Measurements from ENCODE around the gene PPP6R2. TPM values are rescaled to one million over a fixed set of nuclear protein-coding genes. Genes with fewer than 3 reads are reported as not detected.

PPP6R2 gene
- total and polyA plus RNA-seq, 8 donors, result 24.4 to 243 (median 62.3) TPM

DNA sequence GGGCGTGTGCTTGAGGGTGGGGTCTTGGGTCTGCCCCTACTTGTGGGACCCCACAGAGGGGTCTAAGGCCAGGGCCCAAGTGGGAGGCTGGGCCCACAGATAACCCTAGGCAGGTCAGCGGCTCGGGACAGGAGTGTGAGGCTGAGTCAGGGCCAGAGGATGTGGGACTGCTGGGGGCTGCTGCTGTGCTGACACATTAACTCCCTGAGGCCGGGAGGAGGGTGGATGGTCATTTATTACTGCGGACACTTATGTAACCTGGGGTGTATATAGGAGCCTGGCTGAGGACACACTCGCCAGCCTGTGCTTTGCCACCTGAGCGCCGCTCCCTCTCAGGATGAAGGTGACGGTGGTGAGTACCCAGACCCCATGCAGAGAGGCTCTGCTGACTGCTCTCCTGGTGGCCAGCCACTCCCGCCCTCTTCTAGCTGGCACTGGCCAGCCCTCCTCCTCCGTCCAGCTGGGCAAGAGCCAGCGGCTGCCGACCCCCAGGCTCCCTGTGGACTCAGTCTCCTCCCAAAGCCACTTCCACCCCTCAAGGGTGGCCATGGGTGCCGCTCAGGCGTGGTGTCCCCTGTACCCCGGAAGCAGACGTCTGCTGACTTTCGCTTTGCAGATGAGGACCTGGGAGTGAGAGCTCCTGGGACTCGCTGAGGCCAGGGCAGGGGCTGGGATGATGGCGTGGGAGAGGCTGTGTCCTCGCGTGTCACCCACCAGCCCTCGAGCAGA, 143.6 kb downstream of the PPP6R2 start, which contains the start of gene MIOX:
Gene MIOX (plus strand): TSS at position 299 of the 729 bp plus-strand sequence. CDS start 39 bp downstream, at position 338.
- no peak for TF ChIP-seq POLR2AphosphoS5 (IDR thresholded peaks at IDR 0.05)
- Histone ChIP-seq H3K4me1 (peaks cover 16 to 43% (median 37%) of the 10 kb centered on the region in 4 donors), H3K27ac (peak within 1 kb of the TSS in 1 of 5 donors; percentile 12), H3K27me3 (peaks cover 2 to 72% (median 13%) of the 10 kb centered on the region in 3 donors), H3K36me3 (no peaks in the 10 kb centered on the region), H3K4me3 (no peak within 1 kb of the TSS), H3K9me3 (no peaks in the 10 kb centered on the region)
- intact Hi-C loops (cut with DNase I; ENCODE audit: low total_unique reads), result no loop called here
- DNase-seq, result no peak
- 56 to 76% (median 62%) methylated on average over 17 to 23 of the region's 23 CpGs for WGBS, 5 donors

DNA sequence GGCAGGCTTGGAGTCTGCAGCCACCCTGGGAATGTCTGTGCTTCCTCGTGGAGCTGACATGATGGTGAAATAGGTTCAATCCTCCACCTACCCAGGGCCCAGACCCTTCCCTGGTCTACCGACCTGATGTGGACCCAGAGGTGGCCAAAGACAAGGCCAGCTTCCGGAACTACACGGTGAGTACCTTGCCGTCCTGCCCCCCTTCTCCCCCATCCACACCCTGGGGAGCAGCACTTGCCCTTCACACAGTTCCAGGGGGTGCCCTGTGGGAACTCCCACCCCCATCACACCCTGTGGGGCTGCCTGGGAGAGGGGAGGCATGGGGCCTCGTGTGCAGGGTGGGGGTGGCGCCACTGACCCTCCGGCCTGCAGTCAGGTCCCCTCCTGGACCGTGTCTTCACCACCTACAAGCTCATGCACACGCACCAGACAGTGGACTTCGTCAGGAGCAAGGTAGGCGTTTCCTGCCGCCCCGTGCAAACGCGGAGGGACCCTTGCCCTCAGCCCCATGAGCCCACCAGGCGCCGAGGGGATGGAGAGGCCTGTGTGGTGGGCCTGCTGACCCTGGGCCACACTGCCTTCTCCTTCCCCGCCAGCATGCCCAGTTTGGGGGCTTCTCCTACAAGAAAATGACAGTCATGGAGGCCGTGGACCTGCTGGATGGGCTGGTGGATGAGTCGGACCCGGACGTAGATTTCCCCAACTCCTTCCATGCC, 144.3 kb downstream of the PPP6R2 start:
- Histone ChIP-seq H3K27ac (no peak overlapping the region), H3K36me3 (no peaks in the 10 kb centered on the region), H3K9me3 (no peaks in the 10 kb centered on the region), H3K4me1 (peaks cover 9 to 36% (median 29%) of the 10 kb centered on the region in 4 donors), H3K4me3 (no peak overlapping the region), H3K27me3 (peaks cover 0 to 65% (median 6%) of the 10 kb centered on the region in 3 donors)
- WGBS, 5 donors, result 81 to 93% (median 83%) methylated on average over 7 to 23 of the region's 23 CpGs
- DNase-seq, result no peak
- TF ChIP-seq, protein P1, sequence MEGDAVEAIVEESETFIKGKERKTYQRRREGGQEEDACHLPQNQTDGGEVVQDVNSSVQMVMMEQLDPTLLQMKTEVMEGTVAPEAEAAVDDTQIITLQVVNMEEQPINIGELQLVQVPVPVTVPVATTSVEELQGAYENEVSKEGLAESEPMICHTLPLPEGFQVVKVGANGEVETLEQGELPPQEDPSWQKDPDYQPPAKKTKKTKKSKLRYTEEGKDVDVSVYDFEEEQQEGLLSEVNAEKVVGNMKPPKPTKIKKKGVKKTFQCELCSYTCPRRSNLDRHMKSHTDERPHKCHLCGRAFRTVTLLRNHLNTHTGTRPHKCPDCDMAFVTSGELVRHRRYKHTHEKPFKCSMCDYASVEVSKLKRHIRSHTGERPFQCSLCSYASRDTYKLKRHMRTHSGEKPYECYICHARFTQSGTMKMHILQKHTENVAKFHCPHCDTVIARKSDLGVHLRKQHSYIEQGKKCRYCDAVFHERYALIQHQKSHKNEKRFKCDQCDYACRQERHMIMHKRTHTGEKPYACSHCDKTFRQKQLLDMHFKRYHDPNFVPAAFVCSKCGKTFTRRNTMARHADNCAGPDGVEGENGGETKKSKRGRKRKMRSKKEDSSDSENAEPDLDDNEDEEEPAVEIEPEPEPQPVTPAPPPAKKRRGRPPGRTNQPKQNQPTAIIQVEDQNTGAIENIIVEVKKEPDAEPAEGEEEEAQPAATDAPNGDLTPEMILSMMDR (IDR thresholded peaks at IDR 0.05), result no peak
- no peak for TF ChIP-seq POLR2A (IDR thresholded peaks at IDR 0.05)
- TF ChIP-seq POLR2AphosphoS5 (IDR thresholded peaks at IDR 0.05), result no peak
- no peak for TF ChIP-seq EP300 (IDR thresholded peaks at IDR 0.05)
- intact Hi-C loops (cut with DNase I; ENCODE audit: low total_unique reads), result no loop called here

DNA sequence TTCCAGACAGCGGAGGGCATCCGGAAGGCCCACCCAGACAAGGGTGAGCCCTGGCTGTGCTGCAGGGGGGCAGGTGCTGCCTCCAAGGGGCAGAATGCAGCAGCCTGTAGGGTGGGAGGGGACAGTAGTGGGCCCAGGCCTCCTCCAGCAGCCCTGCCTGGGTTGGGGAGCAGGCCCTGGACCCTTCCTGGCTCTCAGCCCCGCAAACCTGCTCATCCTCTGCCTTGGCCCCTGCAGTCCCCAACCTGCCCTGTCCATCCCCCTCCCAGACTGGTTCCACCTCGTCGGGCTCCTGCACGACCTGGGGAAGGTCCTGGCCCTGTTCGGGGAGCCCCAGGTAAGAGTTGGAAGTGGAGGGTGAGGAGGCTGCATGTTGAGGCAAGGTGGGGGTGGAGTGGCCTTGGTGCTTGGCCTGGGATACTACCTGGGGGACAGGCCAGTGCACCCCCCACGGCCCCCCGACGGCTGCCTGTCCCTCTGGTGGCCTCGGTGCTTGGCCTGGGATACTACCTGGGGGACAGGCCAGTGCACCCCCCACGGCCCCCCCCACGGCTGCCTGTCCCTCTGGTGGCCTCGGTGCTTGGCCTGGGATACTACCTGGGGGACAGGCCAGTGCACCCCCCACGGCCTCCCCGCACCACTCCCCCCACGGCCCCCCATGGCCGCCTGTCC, 145.0 kb downstream of the PPP6R2 start:
- H3K4me3 ChIP-seq, result no peak overlapping the region
- H3K27ac ChIP-seq, result no peak overlapping the region
- H3K9me3 ChIP-seq, result no peaks in the 10 kb centered on the region
- TF ChIP-seq EP300 (IDR thresholded peaks at IDR 0.05) (no peak), POLR2A (IDR thresholded peaks at IDR 0.05) (no peak), POLR2AphosphoS5 (IDR thresholded peaks at IDR 0.05) (no peak)
- TF ChIP-seq, protein P1 (IDR thresholded peaks at IDR 0.05), result no peak
- peaks cover 9 to 29% (median 23%) of the 10 kb centered on the region in 4 donors for H3K4me1 ChIP-seq
- intact Hi-C loops (cut with DNase I; ENCODE audit: low total_unique reads), result no loop called here
- 67 to 85% (median 83%) methylated on average over 7 to 18 of the region's 18 CpGs for WGBS, 5 donors
- H3K36me3 ChIP-seq, result no peaks in the 10 kb centered on the region
- no peak for DNase-seq
- peaks cover 0 to 58% (median 0%) of the 10 kb centered on the region in 3 donors for H3K27me3 ChIP-seq

DNA sequence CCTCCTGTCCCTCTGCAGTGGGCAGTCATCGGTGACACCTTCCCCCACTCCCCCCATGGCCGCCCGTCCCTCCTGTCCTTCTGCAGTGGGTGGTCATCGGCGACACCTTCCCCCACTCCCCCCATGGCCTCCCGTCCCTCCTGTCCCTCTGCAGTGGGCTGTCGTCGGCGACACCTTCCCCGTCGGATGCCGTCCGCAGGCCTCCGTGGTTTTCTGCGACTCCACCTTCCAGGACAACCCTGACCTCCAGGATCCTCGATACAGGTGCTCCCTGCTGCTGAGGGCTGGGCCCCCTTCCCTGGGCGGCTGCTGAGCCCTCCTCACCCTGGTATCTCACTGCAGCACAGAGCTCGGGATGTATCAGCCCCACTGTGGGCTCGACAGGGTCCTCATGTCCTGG, 145.8 kb downstream of the PPP6R2 start:
- H3K36me3 ChIP-seq, result no peaks in the 10 kb centered on the region
- no peak overlapping the region for H3K4me3 ChIP-seq
- no peak overlapping the region for H3K27ac ChIP-seq
- peaks cover 0 to 51% (median 0%) of the 10 kb centered on the region in 3 donors for H3K27me3 ChIP-seq
- H3K4me1 ChIP-seq, result peaks cover 9 to 22% (median 17%) of the 10 kb centered on the region in 4 donors
- intact Hi-C loops (cut with DNase I; ENCODE audit: low total_unique reads), result no loop called here
- H3K9me3 ChIP-seq, result no peaks in the 10 kb centered on the region
- 78 to 87% (median 80%) methylated on average over 16 to 19 of the region's 19 CpGs for WGBS, 5 donors
- TF ChIP-seq, protein P1 (IDR thresholded peaks at IDR 0.05), result no peak
- TF ChIP-seq EP300 (IDR thresholded peaks at IDR 0.05) (no peak), POLR2A (IDR thresholded peaks at IDR 0.05) (no peak), POLR2AphosphoS5 (IDR thresholded peaks at IDR 0.05) (no peak)
- no peak for DNase-seq
